HUES48 (cell line): ENCODE results near the gene BRD3.

Experiments
- H3K27ac ChIP-seq: one replicate; pipeline ENCODE4 v1.7.0; 2013; ENCODE audit warnings: low read depth, low read length, inconsistent platforms
- H3K27me3 ChIP-seq: 2 replicates; pipeline ENCODE4 v1.6.1; 2013; ENCODE audit warnings: mild to moderate bottlenecking, low read length; ENCODE audit not compliant: control insufficient read depth, insufficient read depth
- H3K36me3 ChIP-seq: 2 replicates; pipeline ENCODE4 v1.6.1; 2013; ENCODE audit warnings: low read length; ENCODE audit not compliant: control insufficient read depth, insufficient read depth
- H3K4me1 ChIP-seq: 2 replicates; pipeline ENCODE4 v1.6.1; 2013; ENCODE audit warnings: mild to moderate bottlenecking, low read length; ENCODE audit not compliant: control insufficient read depth, insufficient read depth
- H3K4me3 ChIP-seq: 2 replicates; pipeline ENCODE4 v1.5.1; 2013; ENCODE audit warnings: mild to moderate bottlenecking, low read depth, low read length
- H3K9ac ChIP-seq: 2 replicates; pipeline ENCODE4 v1.6.1; 2013; ENCODE audit warnings: mild to moderate bottlenecking, low read depth, low read length, moderate library complexity
- H3K9me3 ChIP-seq: 2 replicates; pipeline ENCODE4 v1.6.1; 2013; ENCODE audit warnings: low read length; ENCODE audit not compliant: control insufficient read depth, insufficient read depth

The BRD3 gene

GRCh38 chr9:134026981-134027380 lies 40.8 kb downstream of the BRD3 start:
- H3K4me3 ChIP-seq, result no peak overlapping the region
- H3K4me1 ChIP-seq, result no peaks in the 10 kb centered on the region
- H3K27me3 ChIP-seq, result no peaks in the 10 kb centered on the region
- H3K9ac ChIP-seq, result no peak overlapping the region
- no peaks in the 10 kb centered on the region for H3K9me3 ChIP-seq
- H3K36me3 ChIP-seq, result peaks cover 18% of the 10 kb centered on the region
- no peak overlapping the region for H3K27ac ChIP-seq

DNA sequence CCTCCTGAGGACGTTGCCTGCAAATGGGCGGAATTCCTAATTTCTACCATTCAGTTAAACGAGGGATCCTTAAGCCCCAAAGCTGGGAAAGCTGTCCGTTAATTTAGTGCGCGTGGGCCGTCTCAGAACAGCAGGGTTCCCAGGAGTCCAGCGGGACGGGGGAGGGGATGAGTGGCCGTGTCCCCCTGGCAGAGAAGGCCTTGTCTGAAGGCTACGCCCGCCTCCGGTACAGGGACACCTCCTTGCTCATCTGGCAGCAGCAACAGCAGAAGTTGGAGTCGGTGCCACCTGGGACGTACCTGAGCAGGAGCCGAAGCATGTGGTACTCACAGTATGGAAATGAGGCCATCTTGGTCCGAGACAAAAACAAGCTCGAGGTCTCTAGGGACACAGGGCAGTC lies 41.2 kb downstream of the BRD3 start:
- Histone ChIP-seq H3K9me3 (no peaks in the 10 kb centered on the region), H3K4me3 (peak overlapping the region; percentile 91; the same call in 1 of the 2 replicates), H3K27me3 (no peaks in the 10 kb centered on the region), H3K27ac (no peak overlapping the region), H3K9ac (no peak overlapping the region), H3K36me3 (peaks cover 14% of the 10 kb centered on the region), H3K4me1 (no peaks in the 10 kb centered on the region)

GRCh38 chr9:134025606-134026541 lies 42.0 kb downstream of the BRD3 start:
- no peaks in the 10 kb centered on the region for H3K4me1 ChIP-seq
- H3K27me3 ChIP-seq, result no peaks in the 10 kb centered on the region
- H3K4me3 ChIP-seq, result peak overlapping the region; percentile 91
- no peaks in the 10 kb centered on the region for H3K9me3 ChIP-seq
- no peak overlapping the region for H3K27ac ChIP-seq
- H3K9ac ChIP-seq, result 0 out of 2 replicates have a peak overlapping the region, but pooled peaks have one; percentile 3
- H3K36me3 ChIP-seq, result peaks cover 7% of the 10 kb centered on the region

GRCh38 chr9:134024828-134025605 lies 42.8 kb downstream of the BRD3 start, which contains the start of gene BRD3OS:
Gene BRD3OS (plus strand): TSS chr9:134025481. CDS start chr9:134026748, 1,267 bp downstream.
- Histone ChIP-seq H3K9ac (0 out of 2 replicates have a peak within 1 kb of the TSS, but pooled peaks have one; percentile 3), H3K27ac (no peak within 1 kb of the TSS), H3K27me3 (no peaks in the 10 kb centered on the region), H3K9me3 (no peaks in the 10 kb centered on the region), H3K36me3 (no peaks in the 10 kb centered on the region), H3K4me3 (peak within 1 kb of the TSS; percentile 91), H3K4me1 (no peaks in the 10 kb centered on the region)

GRCh38 chr9:134024214-134024792 lies 43.5 kb downstream of the BRD3 start:
- no peaks in the 10 kb centered on the region for H3K4me1 ChIP-seq
- no peak overlapping the region for H3K27ac ChIP-seq
- H3K9ac ChIP-seq, result no peak overlapping the region
- no peaks in the 10 kb centered on the region for H3K27me3 ChIP-seq
- H3K4me3 ChIP-seq, result peak overlapping the region; percentile 42
- no peaks in the 10 kb centered on the region for H3K9me3 ChIP-seq
- H3K36me3 ChIP-seq, result no peaks in the 10 kb centered on the region

DNA sequence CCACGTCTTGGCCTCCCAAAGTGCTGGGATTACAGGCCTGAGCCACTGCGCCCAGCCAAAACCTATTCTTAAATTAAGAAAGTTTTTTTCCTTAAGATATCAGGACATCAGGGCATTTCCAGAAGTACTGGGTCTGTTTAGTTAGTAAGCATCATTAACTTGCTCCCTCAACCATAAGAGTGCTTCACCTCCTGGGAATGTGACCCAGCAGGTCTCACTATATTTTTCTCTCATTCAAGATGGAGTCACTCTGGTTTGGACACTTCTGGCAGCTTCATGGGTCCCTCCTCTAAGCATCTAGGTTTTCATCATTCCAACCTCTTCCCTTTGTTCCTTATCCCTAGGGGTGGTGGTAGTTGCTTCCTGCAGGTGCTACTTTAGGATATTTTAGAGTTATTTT lies 52.9 kb downstream of the BRD3 start:
- Histone ChIP-seq H3K9ac (no peak overlapping the region), H3K27ac (no peak overlapping the region)

GRCh38 chr9:134011401-134011800 lies 56.4 kb downstream of the BRD3 start:
- Histone ChIP-seq H3K36me3 (no peaks in the 10 kb centered on the region), H3K4me1 (no peaks in the 10 kb centered on the region)

More for the DNA sequence above, 52.9 kb downstream of the BRD3 start:
- Histone ChIP-seq H3K27me3 (no peaks in the 10 kb centered on the region), H3K4me3 (no peak overlapping the region), H3K36me3 (no peaks in the 10 kb centered on the region), H3K9me3 (peaks cover 25% of the 10 kb centered on the region), H3K4me1 (no peaks in the 10 kb centered on the region)

GRCh38 chr9:134010310-134011173 lies 57.3 kb downstream of the BRD3 start:
- no peaks in the 10 kb centered on the region for H3K4me1 ChIP-seq
- no peaks in the 10 kb centered on the region for H3K36me3 ChIP-seq
- no peak overlapping the region for H3K4me3 ChIP-seq
- H3K27ac ChIP-seq, result no peak overlapping the region
- peaks cover 25% of the 10 kb centered on the region for H3K9me3 ChIP-seq
- no peak overlapping the region for H3K9ac ChIP-seq
- H3K27me3 ChIP-seq, result no peaks in the 10 kb centered on the region

More at GRCh38 chr9:134011401-134011800, 56.4 kb downstream of the BRD3 start:
- Histone ChIP-seq H3K27me3 (no peaks in the 10 kb centered on the region), H3K27ac (no peak overlapping the region), H3K9ac (no peak overlapping the region), H3K9me3 (peaks cover 25% of the 10 kb centered on the region), H3K4me3 (peak overlapping the region; percentile 21; the same call in 1 of the 2 replicates)

- H3K4me1 ChIP-seq, result no peaks in the 10 kb centered on the region
- no peak overlapping the region for H3K27ac ChIP-seq
- no peak overlapping the region for H3K4me3 ChIP-seq
- H3K27me3 ChIP-seq, result no peaks in the 10 kb centered on the region
- no peak overlapping the region for H3K9ac ChIP-seq
- H3K36me3 ChIP-seq, result no peaks in the 10 kb centered on the region
- H3K9me3 ChIP-seq, result peaks cover 14% of the 10 kb centered on the region
Measured at GRCh38 chr9:134007571-134007970, 60.3 kb downstream of the BRD3 start.

GRCh38 chr9:134007150-134007549 lies 60.7 kb downstream of the BRD3 start:
- Histone ChIP-seq H3K9me3 (peaks cover 14% of the 10 kb centered on the region), H3K9ac (no peak overlapping the region), H3K36me3 (no peaks in the 10 kb centered on the region), H3K27ac (no peak overlapping the region), H3K4me1 (no peaks in the 10 kb centered on the region), H3K4me3 (no peak overlapping the region), H3K27me3 (no peaks in the 10 kb centered on the region)
